ENCODE results near the gene GP2.

DNA sequence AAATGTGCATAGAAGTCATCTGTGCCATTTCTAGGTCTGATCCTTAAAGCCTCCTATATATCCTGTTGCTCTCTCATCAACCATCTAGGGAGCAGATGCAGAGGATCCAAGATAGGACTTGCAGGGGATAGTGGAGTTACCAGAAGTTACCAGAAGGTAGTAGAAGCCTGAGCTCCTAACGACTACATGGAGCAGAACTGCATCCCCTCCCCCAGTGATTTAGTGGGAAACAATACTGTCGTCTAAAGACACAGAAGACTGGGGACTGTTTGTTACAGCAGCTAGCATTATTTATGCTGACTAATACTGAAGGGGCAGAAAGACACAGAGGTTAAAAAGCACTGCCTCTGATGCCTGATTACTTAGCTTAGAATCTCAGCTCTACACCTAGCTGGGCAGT, 15.8 kb downstream of the GP2 start:
- no peak for TF ChIP-seq POLR2A (IDR thresholded peaks at IDR 0.05)
- TF ChIP-seq, protein P1, sequence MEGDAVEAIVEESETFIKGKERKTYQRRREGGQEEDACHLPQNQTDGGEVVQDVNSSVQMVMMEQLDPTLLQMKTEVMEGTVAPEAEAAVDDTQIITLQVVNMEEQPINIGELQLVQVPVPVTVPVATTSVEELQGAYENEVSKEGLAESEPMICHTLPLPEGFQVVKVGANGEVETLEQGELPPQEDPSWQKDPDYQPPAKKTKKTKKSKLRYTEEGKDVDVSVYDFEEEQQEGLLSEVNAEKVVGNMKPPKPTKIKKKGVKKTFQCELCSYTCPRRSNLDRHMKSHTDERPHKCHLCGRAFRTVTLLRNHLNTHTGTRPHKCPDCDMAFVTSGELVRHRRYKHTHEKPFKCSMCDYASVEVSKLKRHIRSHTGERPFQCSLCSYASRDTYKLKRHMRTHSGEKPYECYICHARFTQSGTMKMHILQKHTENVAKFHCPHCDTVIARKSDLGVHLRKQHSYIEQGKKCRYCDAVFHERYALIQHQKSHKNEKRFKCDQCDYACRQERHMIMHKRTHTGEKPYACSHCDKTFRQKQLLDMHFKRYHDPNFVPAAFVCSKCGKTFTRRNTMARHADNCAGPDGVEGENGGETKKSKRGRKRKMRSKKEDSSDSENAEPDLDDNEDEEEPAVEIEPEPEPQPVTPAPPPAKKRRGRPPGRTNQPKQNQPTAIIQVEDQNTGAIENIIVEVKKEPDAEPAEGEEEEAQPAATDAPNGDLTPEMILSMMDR (IDR thresholded peaks at IDR 0.05 in 4 of 5, conservative IDR thresholded peaks at IDR 0.05 in 1 of 5), result no peak

Data from gastrocnemius medialis (tissue), 4 donors.